Measurements from ENCODE around the gene KCNJ1.

DNA sequence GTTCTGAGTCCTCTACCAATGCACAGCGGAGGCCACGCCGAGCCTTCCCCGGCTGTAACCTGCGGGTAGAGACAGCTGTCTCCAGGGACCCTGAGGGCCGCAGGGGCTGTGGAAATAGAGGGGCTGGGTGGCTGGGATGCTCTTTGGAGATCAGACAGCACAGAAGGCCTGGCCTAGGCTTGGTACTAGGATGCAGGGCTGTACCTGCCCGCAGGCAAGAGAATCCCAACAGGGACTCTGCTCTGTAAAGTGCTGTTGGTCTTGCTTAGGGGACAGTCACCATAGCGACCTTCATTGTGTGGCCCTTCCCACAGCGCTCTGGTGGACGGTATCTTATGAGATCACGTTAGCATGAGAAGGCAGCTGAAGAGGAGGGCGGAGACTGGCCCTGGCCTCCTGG lies 12.7 kb upstream of the KCNJ1 start:
- TF ChIP-seq, protein P1, sequence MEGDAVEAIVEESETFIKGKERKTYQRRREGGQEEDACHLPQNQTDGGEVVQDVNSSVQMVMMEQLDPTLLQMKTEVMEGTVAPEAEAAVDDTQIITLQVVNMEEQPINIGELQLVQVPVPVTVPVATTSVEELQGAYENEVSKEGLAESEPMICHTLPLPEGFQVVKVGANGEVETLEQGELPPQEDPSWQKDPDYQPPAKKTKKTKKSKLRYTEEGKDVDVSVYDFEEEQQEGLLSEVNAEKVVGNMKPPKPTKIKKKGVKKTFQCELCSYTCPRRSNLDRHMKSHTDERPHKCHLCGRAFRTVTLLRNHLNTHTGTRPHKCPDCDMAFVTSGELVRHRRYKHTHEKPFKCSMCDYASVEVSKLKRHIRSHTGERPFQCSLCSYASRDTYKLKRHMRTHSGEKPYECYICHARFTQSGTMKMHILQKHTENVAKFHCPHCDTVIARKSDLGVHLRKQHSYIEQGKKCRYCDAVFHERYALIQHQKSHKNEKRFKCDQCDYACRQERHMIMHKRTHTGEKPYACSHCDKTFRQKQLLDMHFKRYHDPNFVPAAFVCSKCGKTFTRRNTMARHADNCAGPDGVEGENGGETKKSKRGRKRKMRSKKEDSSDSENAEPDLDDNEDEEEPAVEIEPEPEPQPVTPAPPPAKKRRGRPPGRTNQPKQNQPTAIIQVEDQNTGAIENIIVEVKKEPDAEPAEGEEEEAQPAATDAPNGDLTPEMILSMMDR (IDR thresholded peaks at IDR 0.05), result no peak
- TF ChIP-seq, protein P2, sequence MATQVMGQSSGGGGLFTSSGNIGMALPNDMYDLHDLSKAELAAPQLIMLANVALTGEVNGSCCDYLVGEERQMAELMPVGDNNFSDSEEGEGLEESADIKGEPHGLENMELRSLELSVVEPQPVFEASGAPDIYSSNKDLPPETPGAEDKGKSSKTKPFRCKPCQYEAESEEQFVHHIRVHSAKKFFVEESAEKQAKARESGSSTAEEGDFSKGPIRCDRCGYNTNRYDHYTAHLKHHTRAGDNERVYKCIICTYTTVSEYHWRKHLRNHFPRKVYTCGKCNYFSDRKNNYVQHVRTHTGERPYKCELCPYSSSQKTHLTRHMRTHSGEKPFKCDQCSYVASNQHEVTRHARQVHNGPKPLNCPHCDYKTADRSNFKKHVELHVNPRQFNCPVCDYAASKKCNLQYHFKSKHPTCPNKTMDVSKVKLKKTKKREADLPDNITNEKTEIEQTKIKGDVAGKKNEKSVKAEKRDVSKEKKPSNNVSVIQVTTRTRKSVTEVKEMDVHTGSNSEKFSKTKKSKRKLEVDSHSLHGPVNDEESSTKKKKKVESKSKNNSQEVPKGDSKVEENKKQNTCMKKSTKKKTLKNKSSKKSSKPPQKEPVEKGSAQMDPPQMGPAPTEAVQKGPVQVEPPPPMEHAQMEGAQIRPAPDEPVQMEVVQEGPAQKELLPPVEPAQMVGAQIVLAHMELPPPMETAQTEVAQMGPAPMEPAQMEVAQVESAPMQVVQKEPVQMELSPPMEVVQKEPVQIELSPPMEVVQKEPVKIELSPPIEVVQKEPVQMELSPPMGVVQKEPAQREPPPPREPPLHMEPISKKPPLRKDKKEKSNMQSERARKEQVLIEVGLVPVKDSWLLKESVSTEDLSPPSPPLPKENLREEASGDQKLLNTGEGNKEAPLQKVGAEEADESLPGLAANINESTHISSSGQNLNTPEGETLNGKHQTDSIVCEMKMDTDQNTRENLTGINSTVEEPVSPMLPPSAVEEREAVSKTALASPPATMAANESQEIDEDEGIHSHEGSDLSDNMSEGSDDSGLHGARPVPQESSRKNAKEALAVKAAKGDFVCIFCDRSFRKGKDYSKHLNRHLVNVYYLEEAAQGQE (IDR thresholded peaks at IDR 0.05; ENCODE audit: low read depth, low read length), result no peak
